NCI-H1105 treated with DMSO at 0.1 percent for 48 hours (cell line): ENCODE measurements around the gene ITGB8.

Source experiments
- DNase-seq: peaks from one replicate; lab custom pipeline; 2025; lab: John Stamatoyannopoulos, UW

Gene ITGB8

GRCh38 chr7:20417675-20418382, 87.1 kb downstream of the ITGB8 start:
- DNase-seq = no peak

GRCh38 chr7:20424500-20424899, 93.8 kb downstream of the ITGB8 start:
- no peak for DNase-seq

DNA sequence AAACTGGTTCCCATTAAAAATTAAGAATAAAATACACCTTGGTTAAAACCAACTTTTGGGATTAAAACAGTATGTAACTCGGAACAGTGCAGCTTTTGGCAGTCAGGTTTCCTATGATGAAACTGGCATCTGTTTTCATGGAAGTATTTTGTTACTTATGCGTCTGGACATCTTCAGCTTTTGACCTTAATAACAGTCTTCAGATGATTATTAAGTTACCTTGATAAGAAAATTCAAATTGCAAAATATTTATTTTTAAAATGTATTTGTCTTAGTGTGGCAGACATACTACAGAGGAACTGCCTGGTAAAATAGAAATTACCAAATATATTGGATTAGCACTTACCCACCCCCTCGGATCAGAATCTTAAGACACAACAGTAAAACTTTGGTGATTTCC, 100.0 kb downstream of the ITGB8 start:
- DNase-seq = no peak

GRCh38 chr7:20431146-20431545, 100.4 kb downstream of the ITGB8 start:
- no peak for DNase-seq

DNA sequence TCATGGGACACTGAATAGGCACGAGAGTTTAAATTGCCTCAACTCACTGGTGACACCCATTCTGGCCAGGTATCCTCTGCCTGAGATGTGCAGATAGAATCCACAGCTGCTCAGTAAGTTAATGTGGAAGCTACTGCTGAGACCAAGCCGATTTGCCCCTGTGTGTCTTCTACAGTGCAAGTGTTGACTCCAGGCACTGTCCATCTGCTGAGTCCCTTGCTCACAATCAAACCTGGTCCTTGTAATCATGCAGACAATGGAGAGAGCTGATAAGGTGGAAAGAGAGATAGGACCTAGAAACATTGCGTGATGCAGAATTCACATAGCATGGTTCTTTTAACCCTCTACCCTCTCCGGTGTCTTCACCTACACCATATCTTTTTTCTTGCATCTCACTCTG, 101.4 kb downstream of the ITGB8 start:
- DNase-seq = no peak

DNA sequence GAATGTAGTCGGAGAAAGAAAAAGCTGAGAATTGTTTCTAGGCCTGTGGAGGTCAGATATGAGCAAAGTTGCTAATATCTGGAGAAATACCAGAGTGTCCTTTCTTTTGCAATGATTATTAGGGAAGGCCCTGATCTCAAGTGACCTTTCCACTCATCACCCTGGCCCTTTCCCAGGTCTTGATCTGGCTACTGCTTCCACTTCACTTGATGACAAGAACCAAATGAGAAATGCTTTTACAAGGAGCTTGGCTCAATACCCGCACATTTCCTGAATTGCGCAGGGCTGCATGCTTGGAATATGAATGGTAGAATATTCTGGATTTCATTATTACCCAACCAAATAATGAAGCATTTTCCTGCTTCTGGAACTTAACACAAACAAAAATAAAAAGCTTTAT, 104.6 kb downstream of the ITGB8 start:
- DNase-seq = no peak

GRCh38 chr7:20438248-20438647, 107.5 kb downstream of the ITGB8 start:
- no peak for DNase-seq

- DNase-seq = no peak
Measured at GRCh38 chr7:20438694-20439376, 108.1 kb downstream of the ITGB8 start.

DNA sequence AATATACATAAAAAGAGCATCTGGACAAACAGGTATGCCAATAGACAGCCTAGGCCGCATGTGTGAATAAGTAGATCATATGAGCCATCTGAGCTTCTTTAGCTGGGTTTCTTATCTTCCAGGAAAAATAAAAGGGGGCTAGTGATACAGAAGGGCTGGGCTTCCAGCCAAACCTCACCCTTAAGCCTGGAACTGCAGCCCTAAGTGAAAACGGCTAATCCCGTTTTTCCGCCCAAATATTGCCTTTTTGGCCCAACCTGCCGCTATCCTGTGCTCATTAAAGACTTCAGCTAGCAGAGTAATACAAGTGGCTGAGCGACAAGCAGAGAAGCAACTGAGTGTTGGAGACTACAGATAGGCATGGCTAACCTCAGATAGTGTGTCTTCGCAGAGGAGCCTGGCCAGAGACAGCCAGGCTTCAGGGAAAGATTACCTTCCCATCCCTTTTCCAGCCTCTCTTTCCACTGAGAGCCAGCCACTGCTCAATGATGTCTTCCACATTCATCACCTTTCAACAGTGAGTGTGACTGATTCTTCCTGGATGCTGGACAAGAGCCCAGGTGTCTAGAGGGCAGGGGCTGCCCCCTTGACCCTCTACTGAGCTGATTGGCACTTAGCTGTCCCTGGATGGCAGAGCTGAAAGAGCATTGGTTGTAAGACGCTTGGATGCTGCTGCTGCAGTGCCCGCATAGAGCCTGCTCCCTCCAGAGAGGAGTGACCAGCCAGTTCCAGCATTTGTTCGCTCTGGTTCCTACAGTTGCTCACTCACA, 108.9 kb downstream of the ITGB8 start:
- DNase-seq = no peak

DNA sequence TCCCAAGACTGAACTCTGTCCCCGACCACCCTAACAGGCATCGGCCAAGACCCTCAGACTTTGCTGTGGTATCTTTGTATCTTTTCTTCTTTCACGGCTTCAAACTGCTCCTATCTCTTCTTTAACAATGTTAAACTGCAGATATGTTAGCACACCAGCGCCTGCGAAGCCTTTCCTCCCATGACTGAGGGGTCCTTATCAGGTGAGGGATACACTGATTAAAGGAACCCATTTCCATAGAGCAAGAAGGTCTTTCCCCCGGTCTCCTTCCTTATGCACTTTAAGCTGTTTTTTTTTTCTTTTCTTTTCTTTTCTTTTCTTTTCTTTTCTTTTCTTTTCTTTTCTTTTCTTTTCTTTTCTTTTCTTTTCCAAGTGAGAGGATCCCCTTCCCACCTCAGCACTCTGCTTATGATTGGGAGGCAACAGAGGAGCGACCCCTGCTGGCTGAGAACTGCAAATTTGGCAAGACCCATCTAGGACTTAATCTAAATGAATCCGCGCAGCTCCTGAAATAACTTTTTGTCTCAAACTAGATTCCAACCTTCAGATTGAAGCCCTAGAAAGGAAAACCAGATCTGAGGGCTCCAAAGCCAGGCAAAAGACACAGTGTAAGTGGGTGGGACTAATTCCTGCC, 109.9 kb downstream of the ITGB8 start:
- DNase-seq = no peak

DNA sequence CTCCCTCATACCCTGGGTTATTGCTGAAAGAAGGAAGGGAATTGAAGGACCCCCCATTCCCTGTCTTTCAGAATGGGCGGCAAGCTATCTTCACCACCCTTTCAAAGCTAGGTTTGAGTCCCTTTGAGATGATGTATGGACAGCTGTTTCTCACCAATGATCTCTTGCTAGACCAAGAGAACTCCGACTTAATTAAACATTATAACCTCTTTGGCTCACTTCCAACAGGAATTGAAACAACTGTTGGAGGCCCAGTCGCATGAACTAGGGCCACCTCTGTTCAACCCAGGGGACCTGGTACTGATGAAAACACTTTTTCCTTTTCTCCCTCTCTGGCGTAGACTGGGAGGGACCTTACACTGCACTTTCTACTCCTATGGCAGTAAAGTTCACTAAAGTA, 110.6 kb downstream of the ITGB8 start:
- no peak for DNase-seq

GRCh38 chr7:20441991-20442441, 111.3 kb downstream of the ITGB8 start:
- no peak for DNase-seq

- DNase-seq = no peak
Measured at GRCh38 chr7:20442951-20443350, 112.3 kb downstream of the ITGB8 start.

DNA sequence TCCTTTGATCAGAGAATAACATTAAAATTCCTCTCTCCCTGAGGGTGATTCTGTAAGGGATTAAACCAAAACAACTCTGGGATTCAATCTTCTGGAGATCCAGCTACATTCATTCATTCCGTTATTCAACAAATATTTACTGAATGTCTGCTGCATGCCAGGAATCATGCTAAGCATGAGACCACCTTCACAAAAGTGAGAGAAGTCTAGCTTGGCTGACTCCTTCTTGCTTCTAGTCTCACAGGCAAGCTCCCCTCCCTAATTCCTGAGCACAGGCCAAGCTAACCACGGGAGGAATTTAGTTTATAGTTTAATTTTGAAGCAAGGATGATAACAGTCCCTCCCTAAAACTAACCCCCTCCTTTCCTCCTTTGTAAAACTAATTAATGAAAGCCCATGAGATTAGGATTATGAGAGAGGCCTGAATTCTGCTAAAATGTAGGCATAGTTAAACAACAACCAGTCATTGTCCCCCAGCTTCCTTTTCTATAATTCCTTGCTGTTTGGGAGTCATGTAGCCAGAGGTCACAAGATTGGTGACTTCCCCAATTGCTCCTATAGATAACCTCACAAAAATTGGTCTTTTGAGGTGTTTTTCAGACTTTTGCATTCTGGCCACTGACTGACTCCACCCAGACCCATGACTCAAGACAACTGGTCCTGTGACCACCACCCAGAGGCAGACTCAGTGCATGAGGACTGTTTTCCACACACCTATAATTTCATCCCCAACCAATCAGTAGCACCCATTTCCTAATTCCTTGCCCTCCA, 113.5 kb downstream of the ITGB8 start:
- no peak for DNase-seq

GRCh38 chr7:20447021-20447650, 116.4 kb downstream of the ITGB8 start:
- DNase-seq = no peak

GRCh38 chr7:20449176-20449575, 118.5 kb downstream of the ITGB8 start:
- no peak for DNase-seq

DNA sequence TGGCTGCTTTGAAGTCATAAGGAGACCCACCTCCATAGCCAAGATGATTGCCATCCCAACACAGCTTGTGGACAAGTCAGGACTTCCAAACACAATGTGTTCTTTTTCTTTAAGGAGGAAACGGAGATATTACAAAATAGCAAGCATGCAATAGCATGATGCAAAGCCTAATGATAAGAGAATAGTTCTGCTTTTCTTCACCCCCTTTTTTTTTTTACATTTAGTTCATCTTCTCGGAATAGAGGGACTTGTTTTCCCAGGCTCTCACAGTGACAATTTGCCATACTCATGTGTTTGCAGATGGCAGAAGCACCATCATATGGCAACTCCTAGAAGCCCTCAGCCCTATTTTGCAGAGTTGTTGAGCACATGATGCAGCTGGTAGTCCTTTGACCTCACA, 119.8 kb downstream of the ITGB8 start:
- DNase-seq = no peak

DNA sequence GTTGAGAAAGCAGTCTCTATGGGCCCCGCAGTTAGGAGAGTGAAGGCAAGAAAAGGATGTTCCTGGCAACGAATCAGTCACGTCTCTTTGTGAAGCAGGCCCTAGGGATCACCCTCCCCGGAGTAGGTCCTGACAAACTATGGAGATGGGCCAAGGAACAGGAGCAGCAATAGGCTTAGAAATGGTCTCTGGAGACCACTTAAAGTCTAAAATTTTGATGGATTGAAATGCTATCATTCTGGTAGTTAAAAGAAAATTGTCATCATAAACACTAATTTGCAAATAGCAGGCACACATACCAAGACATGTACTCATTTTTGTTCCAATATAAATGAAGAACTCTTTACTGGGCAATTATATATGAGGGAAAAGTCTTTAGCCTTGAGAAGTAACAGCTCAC, 123.5 kb downstream of the ITGB8 start:
- DNase-seq = no peak

DNA sequence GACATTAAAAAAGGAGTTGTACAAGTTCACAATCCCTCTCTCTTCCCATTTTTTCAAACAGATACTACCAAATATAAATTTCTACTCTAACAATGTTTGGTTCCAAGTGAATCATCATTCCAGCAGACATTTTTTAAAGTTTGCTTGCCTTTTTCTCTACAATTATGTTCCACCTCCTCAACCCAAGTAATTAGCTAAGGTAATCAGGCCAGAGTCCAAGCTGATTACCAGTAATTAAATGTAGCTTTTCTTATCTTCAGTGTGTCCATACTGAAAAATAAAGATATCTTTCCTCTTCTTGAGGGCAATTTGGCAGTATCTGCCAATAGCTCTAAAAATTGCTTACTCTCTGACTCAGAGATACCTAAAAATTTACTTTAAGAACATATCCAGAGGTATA, 126.0 kb downstream of the ITGB8 start:
- DNase-seq = no peak

GRCh38 chr7:20458521-20458920, 127.8 kb downstream of the ITGB8 start:
- no peak for DNase-seq

GRCh38 chr7:20459419-20459818, 128.7 kb downstream of the ITGB8 start:
- DNase-seq = no peak
